Mucosa of rectum (tissue), 2 donors: ENCODE data around the gene ADCY6.

Experiments used
- H3K27ac ChIP-seq, 2 donors: one replicate each; pipeline ENCODE4 v1.7.0; 2013; ENCODE audit warnings: inconsistent platforms in 2 of 2, low read depth in 2 of 2, low read length in 2 of 2
- H3K27me3 ChIP-seq, 2 donors: one replicate each; pipeline ENCODE4 v1.7.0; 2013; ENCODE audit warnings: low read length in 2 of 2; ENCODE audit not compliant: control insufficient read depth in 2 of 2, insufficient read depth in 2 of 2
- H3K36me3 ChIP-seq, 2 donors: one replicate each; pipeline ENCODE4 v1.7.0; 2013; ENCODE audit warnings: low read length in 2 of 2; ENCODE audit not compliant: control insufficient read depth in 2 of 2, insufficient read depth in 2 of 2
- H3K4me1 ChIP-seq, 2 donors: one replicate each; pipeline ENCODE4 v1.7.0; 2013; ENCODE audit warnings: low read length in 2 of 2, mild to moderate bottlenecking in 1 of 2; ENCODE audit not compliant: control insufficient read depth in 2 of 2, insufficient read depth in 2 of 2
- H3K4me3 ChIP-seq, 2 donors: one replicate each; pipeline ENCODE4 v1.7.0; 2013; ENCODE audit warnings: low read length in 2 of 2
- H3K9ac ChIP-seq, 2 donors: one replicate each; pipeline ENCODE4 v1.7.0; 2013; ENCODE audit warnings: low read length in 2 of 2, low read depth in 1 of 2, mild to moderate bottlenecking in 1 of 2
- H3K9me3 ChIP-seq, 2 donors: one replicate each; pipeline ENCODE4 v1.7.0; 2013; ENCODE audit warnings: low read length in 2 of 2; ENCODE audit not compliant: control insufficient read depth in 2 of 2
- donor health status: healthy.
- donor health status: Normal muscosa, but diverticular disease.

Gene ADCY6

GRCh38 chr12:48824905-48825304 lies 36.0 kb upstream of the ADCY6 start:
- Histone ChIP-seq H3K4me1 (no peaks in the 10 kb centered on the region), H3K9ac (no peak overlapping the region), H3K4me3 (no peak overlapping the region), H3K27ac (no peak overlapping the region), H3K9me3 (no peaks in the 10 kb centered on the region), H3K36me3 (peaks cover 29 to 58% of the 10 kb centered on the region in 2 donors), H3K27me3 (no peaks in the 10 kb centered on the region)

GRCh38 chr12:48824112-48824511 lies 35.2 kb upstream of the ADCY6 start:
- Histone ChIP-seq H3K9me3 (no peaks in the 10 kb centered on the region), H3K4me1 (no peaks in the 10 kb centered on the region), H3K27me3 (no peaks in the 10 kb centered on the region), H3K9ac (no peak overlapping the region), H3K4me3 (no peak overlapping the region), H3K27ac (no peak overlapping the region), H3K36me3 (peaks cover 21 to 50% of the 10 kb centered on the region in 2 donors)

GRCh38 chr12:48823281-48823680 lies 34.4 kb upstream of the ADCY6 start:
- Histone ChIP-seq H3K36me3 (peaks cover 13 to 42% of the 10 kb centered on the region in 2 donors), H3K9me3 (no peaks in the 10 kb centered on the region), H3K27me3 (no peaks in the 10 kb centered on the region), H3K4me1 (no peaks in the 10 kb centered on the region), H3K9ac (no peak overlapping the region), H3K27ac (no peak overlapping the region), H3K4me3 (no peak overlapping the region)

- H3K36me3 ChIP-seq: peaks cover 12 to 37% of the 10 kb centered on the region in 2 donors
- H3K27ac ChIP-seq: no peak overlapping the region
- no peak overlapping the region for H3K9ac ChIP-seq
- H3K4me1 ChIP-seq: peaks cover 4% of the 10 kb centered on the region in 2 donors
- H3K27me3 ChIP-seq: no peaks in the 10 kb centered on the region
- H3K9me3 ChIP-seq: no peaks in the 10 kb centered on the region
- no peak overlapping the region for H3K4me3 ChIP-seq
Measured at GRCh38 chr12:48822711-48823110, 33.8 kb upstream of the ADCY6 start.

GRCh38 chr12:48822139-48822538 lies 33.2 kb upstream of the ADCY6 start:
- no peak overlapping the region for H3K27ac ChIP-seq
- no peak overlapping the region for H3K4me3 ChIP-seq
- H3K4me1 ChIP-seq: peaks cover 9 to 10% of the 10 kb centered on the region in 2 donors
- no peaks in the 10 kb centered on the region for H3K27me3 ChIP-seq
- H3K36me3 ChIP-seq: peaks cover 9 to 33% of the 10 kb centered on the region in 2 donors
- H3K9ac ChIP-seq: no peak overlapping the region
- H3K9me3 ChIP-seq: no peaks in the 10 kb centered on the region

- Histone ChIP-seq H3K36me3 (peaks cover 2 to 18% of the 10 kb centered on the region in 2 donors), H3K9me3 (no peaks in the 10 kb centered on the region), H3K27ac (no peak overlapping the region), H3K27me3 (no peaks in the 10 kb centered on the region), H3K4me3 (no peak overlapping the region), H3K4me1 (peaks cover 21 to 25% of the 10 kb centered on the region in 2 donors), H3K9ac (no peak overlapping the region)
Measured at GRCh38 chr12:48819986-48820725, 31.3 kb upstream of the ADCY6 start.

- Histone ChIP-seq H3K4me3 (peak overlapping the region; percentile 67 to 78), H3K27me3 (no peaks in the 10 kb centered on the region), H3K27ac (no peak overlapping the region), H3K36me3 (peaks cover 0 to 10% of the 10 kb centered on the region in 2 donors), H3K9ac (peak overlapping the region in 1 of 2 donors; percentile 29), H3K4me1 (peaks cover 25 to 26% of the 10 kb centered on the region in 2 donors), H3K9me3 (no peaks in the 10 kb centered on the region)
Measured at GRCh38 chr12:48818831-48819590, 30.1 kb upstream of the ADCY6 start.

- Histone ChIP-seq H3K4me1 (peaks cover 25 to 32% of the 10 kb centered on the region in 2 donors), H3K9me3 (no peaks in the 10 kb centered on the region), H3K27me3 (no peaks in the 10 kb centered on the region), H3K4me3 (peak within 1 kb of the TSS; percentile 70 to 78), H3K9ac (peak within 1 kb of the TSS; percentile 14 to 57), H3K27ac (no peak within 1 kb of the TSS), H3K36me3 (peaks cover 0 to 2% of the 10 kb centered on the region in 2 donors)
Measured at GRCh38 chr12:48817873-48818830, 29.3 kb upstream of the ADCY6 start, which contains the start of gene CACNB3. TSS of gene CACNB3 (plus strand) at chr12:48818496. CDS start at chr12:48818930, 434 bp downstream.

- H3K9ac ChIP-seq: peak overlapping the region; percentile 47 to 65
- peaks cover 25 to 35% of the 10 kb centered on the region in 2 donors for H3K4me1 ChIP-seq
- H3K27me3 ChIP-seq: no peaks in the 10 kb centered on the region
- H3K27ac ChIP-seq: peak overlapping the region; percentile 90 to 96
- no peaks in the 10 kb centered on the region for H3K36me3 ChIP-seq
- peak overlapping the region; percentile 86 to 94 for H3K4me3 ChIP-seq
- no peaks in the 10 kb centered on the region for H3K9me3 ChIP-seq
Measured at GRCh38 chr12:48816143-48816854, 27.4 kb upstream of the ADCY6 start.
